Measurements from ENCODE around the gene LAD1.

Gene LAD1

GRCh38 chr1:201399018-201399351, at the start of gene LAD1:
LAD1 (minus strand) TSS chr1:201399324; CDS start chr1:201399306, 18 bp downstream.
- in situ Hi-C loops (cut with HindIII; ENCODE audit: low sequenced_read_pairs), result no loop called here
- TF ChIP-seq CTCF (IDR thresholded peaks at IDR 0.05; ENCODE audit: low read depth, low read length), result no peak
- no peak for DNase-seq (ENCODE audit: low read depth, low spot score)
- no peak within 1 kb of the TSS for H3K4me3 ChIP-seq (ENCODE audit: low read depth, low read length)

- H3K4me3 ChIP-seq (ENCODE audit: low read depth, low read length), result no peak overlapping the region
- peak; percentile 86 for TF ChIP-seq CTCF (IDR thresholded peaks at IDR 0.05; ENCODE audit: low read depth, low read length)
- in situ Hi-C loops (cut with HindIII; ENCODE audit: low sequenced_read_pairs), result no loop called here
- peak; percentile 73 for DNase-seq (ENCODE audit: low read depth, low spot score)
These were observed 49.1 kb upstream of the LAD1 start for GRCh38 chr1:201447903-201448871.

GRCh38 chr1:201445310-201445709, 46.2 kb upstream of the LAD1 start:
- DNase-seq (ENCODE audit: low read depth, low spot score), result no peak
- H3K4me3 ChIP-seq (ENCODE audit: low read depth, low read length), result no peak overlapping the region
- TF ChIP-seq CTCF (IDR thresholded peaks at IDR 0.05; ENCODE audit: low read depth, low read length), result no peak
- in situ Hi-C loops (cut with HindIII; ENCODE audit: low sequenced_read_pairs), result no loop called here

GRCh38 chr1:201444792-201445191, 45.7 kb upstream of the LAD1 start:
- DNase-seq (ENCODE audit: low read depth, low spot score), result no peak
- in situ Hi-C loops (cut with HindIII; ENCODE audit: low sequenced_read_pairs), result no loop called here
- TF ChIP-seq CTCF (IDR thresholded peaks at IDR 0.05; ENCODE audit: low read depth, low read length), result no peak
- H3K4me3 ChIP-seq (ENCODE audit: low read depth, low read length), result no peak overlapping the region

- no peak for TF ChIP-seq CTCF (IDR thresholded peaks at IDR 0.05; ENCODE audit: low read depth, low read length)
- DNase-seq (ENCODE audit: low read depth, low spot score), result no peak
- in situ Hi-C loops (cut with HindIII; ENCODE audit: low sequenced_read_pairs), result no loop called here
- no peak overlapping the region for H3K4me3 ChIP-seq (ENCODE audit: low read depth, low read length)
These were observed 44.6 kb upstream of the LAD1 start for GRCh38 chr1:201443747-201444146.

GRCh38 chr1:201436969-201437368, 37.8 kb upstream of the LAD1 start:
- in situ Hi-C loops (cut with HindIII; ENCODE audit: low sequenced_read_pairs), result no loop called here
- TF ChIP-seq CTCF (IDR thresholded peaks at IDR 0.05; ENCODE audit: low read depth, low read length), result no peak

More at GRCh38 chr1:201436969-201437368, 37.8 kb upstream of the LAD1 start:
- no peak overlapping the region for H3K4me3 ChIP-seq (ENCODE audit: low read depth, low read length)
- DNase-seq (ENCODE audit: low read depth, low spot score), result no peak

All from astrocyte of the spinal cord (primary cell).